ENCODE results near the gene PITPNM3. TPM values are rescaled to one million over a fixed set of nuclear protein-coding genes. Genes with fewer than 3 reads are reported as not detected.

The PITPNM3 gene
- total RNA-seq, 1 experiment from 2014 or later, result 4.2 TPM

DNA sequence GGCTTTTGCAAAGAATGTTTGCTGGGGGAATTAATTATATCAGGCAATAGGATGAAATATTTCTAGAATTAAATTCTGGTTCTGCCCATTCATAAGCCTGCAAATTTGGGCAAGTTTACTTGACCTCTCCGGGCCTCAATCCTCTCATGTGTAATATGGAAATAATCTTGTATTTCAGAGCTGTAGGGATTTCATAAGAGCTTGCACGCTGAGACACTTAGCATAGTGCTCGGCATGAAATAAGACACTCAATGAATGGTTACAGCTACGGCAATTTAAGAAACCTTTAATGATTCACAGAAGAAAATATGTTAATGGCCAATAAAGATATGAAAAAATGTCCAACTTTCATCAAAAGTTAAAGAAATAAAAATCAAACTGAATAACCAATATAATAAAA is 40.6 kb upstream of the PITPNM3 start:
- Histone ChIP-seq H3K9me3 (ENCODE audit: control insufficient read depth in 1 of 2, insufficient read depth in 1 of 2, low read depth in 1 of 2, low read length in 2 of 2) (no peaks in the 10 kb centered on the region), H3K4me2 (ENCODE audit: low read length) (no peak overlapping the region), H3K27me3 (ENCODE audit: insufficient read depth, low read length) (no peaks in the 10 kb centered on the region), H3K27ac (ENCODE audit: low read depth, low read length) (no peak overlapping the region), H3K79me2 (ENCODE audit: insufficient read depth, low read length) (no peaks in the 10 kb centered on the region; the same call in 1 of the 2 replicates), H3K9ac (ENCODE audit: low read length) (no peak overlapping the region), H3K4me3 (replicated peaks in 1 of 2; ENCODE audit: low read depth in 1 of 2, low read length in 2 of 2) (no peak overlapping the region), H3K4me1 (ENCODE audit: control insufficient read depth in 1 of 2, insufficient read depth in 2 of 2, low read length in 2 of 2) (no peaks in the 10 kb centered on the region), H3K9me2 (ENCODE audit: insufficient read depth) (no peaks in the 10 kb centered on the region), H2AFZ (ENCODE audit: low read depth, low read length, poor library complexity, severe bottlenecking) (no peak overlapping the region), H3K36me3 (ENCODE audit: control insufficient read depth in 1 of 2, insufficient read depth in 2 of 2, low read length in 2 of 2) (peaks cover 30 to 49% of the 10 kb centered on the region in 2 experiments), H4K20me1 (ENCODE audit: insufficient read depth) (no peaks in the 10 kb centered on the region)
- TF ChIP-seq ELF1 (IDR thresholded peaks at IDR 0.05; ENCODE audit: borderline replicate concordance, low read depth) (no peak), ATF3 (IDR thresholded peaks at IDR 0.05) (no peak), CTCF (IDR thresholded peaks at IDR 0.05 in 2 of 3, conservative IDR thresholded peaks at IDR 0.05 in 1 of 3; ENCODE audit: borderline replicate concordance in 1 of 3, insufficient read depth in 1 of 3, low read depth in 2 of 3, low read length in 2 of 3) (no peak), FOSL1 (IDR thresholded peaks at IDR 0.05; ENCODE audit: low read depth) (no peak), EGR1 (IDR thresholded peaks at IDR 0.05; ENCODE audit: low read depth) (no peak), EZH2phosphoT487 (IDR thresholded peaks at IDR 0.05; ENCODE audit: borderline replicate concordance) (no peak), MAX (IDR thresholded peaks at IDR 0.05) (no peak), SIN3A (IDR thresholded peaks at IDR 0.05; ENCODE audit: low read depth) (no peak), EZH2 (IDR thresholded peaks at IDR 0.05) (no peak), YY1 (IDR thresholded peaks at IDR 0.05; ENCODE audit: extremely low read depth, insufficient replicate concordance, low read depth, low read length) (no peak), POLR2A (IDR thresholded peaks at IDR 0.05; ENCODE audit: borderline replicate concordance, extremely low read depth, insufficient read depth, insufficient read length) (no peak), POLR2AphosphoS5 (IDR thresholded peaks at IDR 0.05; ENCODE audit: low read depth, low read length) (no peak), TCF7L2 (IDR thresholded peaks at IDR 0.05; ENCODE audit: borderline replicate concordance, extremely low read depth, insufficient read depth, insufficient read length) (no peak)
- TF ChIP-seq, protein P1, sequence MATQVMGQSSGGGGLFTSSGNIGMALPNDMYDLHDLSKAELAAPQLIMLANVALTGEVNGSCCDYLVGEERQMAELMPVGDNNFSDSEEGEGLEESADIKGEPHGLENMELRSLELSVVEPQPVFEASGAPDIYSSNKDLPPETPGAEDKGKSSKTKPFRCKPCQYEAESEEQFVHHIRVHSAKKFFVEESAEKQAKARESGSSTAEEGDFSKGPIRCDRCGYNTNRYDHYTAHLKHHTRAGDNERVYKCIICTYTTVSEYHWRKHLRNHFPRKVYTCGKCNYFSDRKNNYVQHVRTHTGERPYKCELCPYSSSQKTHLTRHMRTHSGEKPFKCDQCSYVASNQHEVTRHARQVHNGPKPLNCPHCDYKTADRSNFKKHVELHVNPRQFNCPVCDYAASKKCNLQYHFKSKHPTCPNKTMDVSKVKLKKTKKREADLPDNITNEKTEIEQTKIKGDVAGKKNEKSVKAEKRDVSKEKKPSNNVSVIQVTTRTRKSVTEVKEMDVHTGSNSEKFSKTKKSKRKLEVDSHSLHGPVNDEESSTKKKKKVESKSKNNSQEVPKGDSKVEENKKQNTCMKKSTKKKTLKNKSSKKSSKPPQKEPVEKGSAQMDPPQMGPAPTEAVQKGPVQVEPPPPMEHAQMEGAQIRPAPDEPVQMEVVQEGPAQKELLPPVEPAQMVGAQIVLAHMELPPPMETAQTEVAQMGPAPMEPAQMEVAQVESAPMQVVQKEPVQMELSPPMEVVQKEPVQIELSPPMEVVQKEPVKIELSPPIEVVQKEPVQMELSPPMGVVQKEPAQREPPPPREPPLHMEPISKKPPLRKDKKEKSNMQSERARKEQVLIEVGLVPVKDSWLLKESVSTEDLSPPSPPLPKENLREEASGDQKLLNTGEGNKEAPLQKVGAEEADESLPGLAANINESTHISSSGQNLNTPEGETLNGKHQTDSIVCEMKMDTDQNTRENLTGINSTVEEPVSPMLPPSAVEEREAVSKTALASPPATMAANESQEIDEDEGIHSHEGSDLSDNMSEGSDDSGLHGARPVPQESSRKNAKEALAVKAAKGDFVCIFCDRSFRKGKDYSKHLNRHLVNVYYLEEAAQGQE (IDR thresholded peaks at IDR 0.05; ENCODE audit: low read depth), result no peak
- no peak for ATAC-seq
- POLR2A ChIA-PET, result no interaction called here
- no peak for DNase-seq (ENCODE audit: low read depth, low spot score)
- RAD21 ChIA-PET (ENCODE audit: low non-redundant PET in 1 of 2, low total read pairs in 2 of 2, uncharacterized antibody in 2 of 2, unreplicated experiment in 2 of 2), result interaction anchor here in 1 of 2 experiments (1.0 kb wide), 1 partner anchor 124 kb away, joined by 3 read pairs; no protein-coding TSS in a partner anchor
- intact Hi-C loops (cut with micrococcal nuclease), result no loop called here
- BruUV-seq (replicated peaks), result no TSS peak
- CTCF ChIA-PET, result no interaction called here

All from HCT116 (cell line).